IgD-negative memory B cell (primary cell): Measurements from ENCODE around the gene PLEKHM3. TPM values are rescaled to one million over a fixed set of nuclear protein-coding genes. Genes with fewer than 3 reads are reported as not detected.

Experiments used
- H3K27ac Mint-ChIP-seq, 3 donors: one replicate each; pipeline ENCODE4 v1.8.0; 2020 to 2022; ENCODE audit warnings: mild to moderate bottlenecking in 3 of 3, mixed read lengths in 3 of 3, moderate library complexity in 1 of 3
- H3K27me3 Mint-ChIP-seq: one replicate; pipeline ENCODE4 v1.8.0; 2021; ENCODE audit warnings: mixed read lengths
- H3K36me3 Mint-ChIP-seq: one replicate; pipeline ENCODE4 v1.8.0; 2020; ENCODE audit warnings: mild to moderate bottlenecking, mixed read lengths
- H3K4me1 Mint-ChIP-seq, 3 donors: one replicate each; pipeline ENCODE4 v1.8.0; 2020 to 2022; ENCODE audit warnings: mixed read lengths in 3 of 3, mild to moderate bottlenecking in 1 of 3
- H3K4me3 Mint-ChIP-seq, 4 donors: one replicate each; pipeline ENCODE4 v1.8.0; 2020 to 2022; ENCODE audit warnings: mild to moderate bottlenecking in 4 of 4, mixed read lengths in 4 of 4, moderate library complexity in 3 of 4
- H3K9me3 Mint-ChIP-seq, 3 donors: one replicate each; pipeline ENCODE4 v1.8.0; 2020 to 2021; ENCODE audit warnings: mixed read lengths in 3 of 3, mild to moderate bottlenecking in 1 of 3
- polyA plus RNA-seq: library from polyadenylated mRNA; unstranded; fragments of 300-500 nt; fragmentation: Illumina TruSeq; gene quantifications from one replicate; pipeline ENCODE4 v1.2.3, GENCODE V29; 2021

Gene PLEKHM3
- polyA plus RNA-seq, 1 donor from 2014 or later, result 2.5 TPM

DNA sequence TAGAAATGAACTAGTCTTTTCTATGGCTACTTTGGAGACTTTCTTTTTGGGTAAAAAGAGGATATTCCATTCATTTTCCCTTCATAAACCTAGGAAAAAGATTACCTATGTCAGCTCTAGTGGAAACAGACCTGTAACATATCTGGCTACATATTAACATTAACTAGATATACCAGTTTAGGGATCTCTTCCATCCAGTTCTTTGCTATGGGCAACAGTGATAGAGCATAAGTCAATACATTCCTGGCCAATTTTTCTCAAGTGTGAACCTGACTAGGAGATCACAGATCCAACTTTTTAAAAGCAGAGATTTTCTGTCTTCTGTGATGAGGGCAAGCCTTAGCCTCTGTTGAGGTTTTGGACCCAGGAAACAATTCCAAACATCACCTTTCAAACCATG lies 34.5 kb downstream of the PLEKHM3 start:
- Mint-ChIP-seq H3K9me3 (peaks cover 0 to 1% (median 0%) of the 10 kb centered on the region in 3 donors), H3K27ac (no peak overlapping the region), H3K27me3 (no peaks in the 10 kb centered on the region), H3K36me3 (peaks cover 2% of the 10 kb centered on the region), H3K4me1 (peaks cover 14 to 17% (median 15%) of the 10 kb centered on the region in 3 donors), H3K4me3 (no peak overlapping the region)

DNA sequence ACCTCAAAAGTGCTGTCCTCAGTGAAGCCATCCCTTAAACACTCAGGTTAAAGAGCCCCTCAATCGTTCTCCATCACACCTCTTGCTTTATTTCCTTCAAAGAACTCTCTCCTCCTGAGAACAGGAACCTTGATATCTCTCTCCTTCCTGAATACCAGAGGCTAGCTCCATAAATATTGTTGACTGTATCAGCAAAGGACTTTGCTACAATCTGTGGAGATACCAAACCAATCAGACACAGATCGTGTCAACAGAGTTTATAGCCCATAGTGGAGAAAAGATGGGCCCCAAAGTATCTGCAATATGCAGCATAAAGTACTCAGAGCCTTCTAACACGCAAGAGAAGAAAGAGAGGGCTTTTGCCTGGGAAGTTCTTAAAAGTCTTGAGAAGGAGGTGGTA lies 36.4 kb downstream of the PLEKHM3 start:
- Mint-ChIP-seq H3K4me1 (peaks cover 17 to 21% (median 20%) of the 10 kb centered on the region in 3 donors), H3K36me3 (no peaks in the 10 kb centered on the region), H3K27me3 (no peaks in the 10 kb centered on the region), H3K9me3 (no peaks in the 10 kb centered on the region), H3K4me3 (no peak overlapping the region), H3K27ac (no peak overlapping the region)

DNA sequence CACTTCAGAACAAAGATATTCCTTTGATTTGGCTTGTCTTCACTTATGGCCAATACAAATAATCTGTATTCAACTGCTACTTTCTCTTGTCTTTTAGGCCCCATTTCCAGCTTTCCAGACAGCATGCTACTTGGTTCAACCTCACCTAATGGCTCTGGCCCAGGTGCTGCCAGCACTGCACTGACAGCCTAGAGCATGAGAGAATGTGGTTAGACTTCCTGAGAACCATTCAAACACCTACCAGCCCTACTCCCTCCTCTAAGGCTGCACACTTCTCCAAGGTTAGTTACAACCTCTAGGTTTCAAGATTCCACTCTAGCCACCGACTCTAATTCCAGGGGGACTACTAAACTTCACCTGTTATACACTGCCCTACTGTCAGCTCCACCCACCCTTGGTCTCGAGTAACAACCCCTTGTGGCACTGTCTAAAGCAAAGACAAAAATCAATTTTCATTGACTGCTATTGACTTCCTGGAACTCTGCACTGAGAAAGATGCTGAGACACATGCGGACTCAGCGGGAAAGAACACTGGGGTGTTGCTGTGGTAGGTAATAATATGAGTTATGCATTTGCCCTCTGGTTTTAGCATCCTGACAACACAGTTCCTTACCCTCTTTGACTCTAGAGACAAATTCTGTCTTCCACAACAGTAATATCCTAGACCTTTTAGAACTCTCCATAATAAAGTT lies 38.2 kb downstream of the PLEKHM3 start:
- H3K9me3 Mint-ChIP-seq, result no peaks in the 10 kb centered on the region
- no peaks in the 10 kb centered on the region for H3K36me3 Mint-ChIP-seq
- no peaks in the 10 kb centered on the region for H3K27me3 Mint-ChIP-seq
- no peak overlapping the region for H3K4me3 Mint-ChIP-seq
- H3K4me1 Mint-ChIP-seq, result peaks cover 17 to 23% (median 19%) of the 10 kb centered on the region in 3 donors
- H3K27ac Mint-ChIP-seq, result peak overlapping the region in 2 of 3 donors; percentile 6 to 50

DNA sequence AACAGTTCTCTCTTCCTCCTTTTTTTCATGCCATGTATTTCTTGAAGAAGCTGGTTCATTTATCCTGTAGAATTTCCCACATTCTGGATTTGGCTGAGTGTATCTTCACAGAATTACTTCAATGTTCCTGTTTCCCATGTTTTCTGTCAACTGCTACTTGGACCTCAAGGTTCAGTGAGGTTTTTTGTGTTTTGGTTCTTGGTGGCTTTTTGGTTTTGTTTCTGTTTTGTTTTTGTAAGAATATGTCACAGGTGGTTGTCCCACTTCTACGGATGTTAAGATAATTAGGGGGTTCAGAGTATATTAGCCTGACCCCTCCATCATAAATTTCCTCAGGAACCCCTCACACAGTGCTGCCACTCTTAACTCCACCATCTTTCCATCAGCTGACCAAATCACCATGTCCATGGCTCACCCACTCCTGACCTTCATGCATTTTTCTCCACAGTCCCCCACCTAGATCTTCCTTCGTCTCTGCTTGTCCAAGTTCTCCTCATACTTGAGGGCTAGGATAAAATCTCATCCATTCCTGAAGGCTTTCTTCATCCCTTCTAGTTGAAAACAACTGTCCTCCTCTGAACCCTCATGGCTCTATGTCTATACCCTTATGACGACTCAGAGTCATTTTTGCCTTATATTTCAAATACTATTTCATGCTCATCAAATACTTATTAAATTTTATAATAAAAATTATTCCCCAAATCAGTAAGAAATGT lies 40.4 kb downstream of the PLEKHM3 start:
- Mint-ChIP-seq H3K9me3 (no peaks in the 10 kb centered on the region), H3K36me3 (no peaks in the 10 kb centered on the region), H3K27ac (peak overlapping the region in 2 of 3 donors; percentile 21 to 89), H3K4me3 (peak overlapping the region in 2 of 4 donors; percentile 25 to 71), H3K4me1 (peaks cover 17 to 23% (median 19%) of the 10 kb centered on the region in 3 donors), H3K27me3 (no peaks in the 10 kb centered on the region)

GRCh38 chr2:207983641-207984042 lies 41.7 kb downstream of the PLEKHM3 start:
- H3K36me3 Mint-ChIP-seq, result no peaks in the 10 kb centered on the region
- no peaks in the 10 kb centered on the region for H3K9me3 Mint-ChIP-seq
- peaks cover 17 to 23% (median 19%) of the 10 kb centered on the region in 3 donors for H3K4me1 Mint-ChIP-seq
- H3K4me3 Mint-ChIP-seq, result peak overlapping the region in 2 of 4 donors; percentile 67 to 79
- peak overlapping the region; percentile 3 to 85 (median 16) for H3K27ac Mint-ChIP-seq
- no peaks in the 10 kb centered on the region for H3K27me3 Mint-ChIP-seq

DNA sequence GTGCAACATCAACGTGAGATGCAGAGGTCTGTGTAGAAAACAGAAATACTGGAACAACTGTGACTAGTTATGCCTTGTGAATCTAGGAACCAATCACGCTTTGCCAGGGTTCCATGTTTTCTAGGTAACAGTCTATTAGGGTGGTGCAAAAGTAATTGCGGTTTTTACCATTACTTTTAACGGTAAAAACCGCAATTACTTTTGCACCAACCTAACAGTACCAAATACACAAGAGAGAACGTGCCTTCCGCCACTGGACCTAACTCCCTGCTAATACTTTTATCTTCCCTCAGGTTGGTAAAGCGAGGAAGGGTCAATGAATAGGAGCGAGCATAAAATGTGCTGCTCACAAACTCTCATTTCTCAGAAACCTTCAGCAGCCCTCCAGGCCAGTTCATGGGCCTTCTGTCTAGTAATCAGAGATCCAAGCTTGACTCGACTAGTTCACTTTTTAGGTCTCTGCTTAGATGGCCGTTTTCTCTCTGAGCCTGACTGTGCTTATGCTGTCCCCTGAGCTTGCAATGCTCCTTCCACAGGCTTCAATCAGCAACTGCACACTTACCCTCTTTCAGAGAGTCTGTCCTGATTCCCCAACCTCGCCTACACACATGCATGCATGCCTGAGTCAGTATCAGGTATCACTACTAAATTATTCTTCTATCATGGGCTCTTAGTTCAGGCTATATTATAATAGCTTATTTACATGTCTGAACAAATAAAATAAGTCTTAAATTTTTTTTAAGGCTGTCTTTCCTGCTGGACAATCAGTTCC lies 47.0 kb downstream of the PLEKHM3 start:
- Mint-ChIP-seq H3K27ac (no peak overlapping the region), H3K27me3 (no peaks in the 10 kb centered on the region), H3K36me3 (peaks cover 3% of the 10 kb centered on the region), H3K4me1 (peaks cover 2 to 3% (median 2%) of the 10 kb centered on the region in 3 donors), H3K9me3 (no peaks in the 10 kb centered on the region), H3K4me3 (no peak overlapping the region)

GRCh38 chr2:207975921-207976320 lies 49.4 kb downstream of the PLEKHM3 start:
- Mint-ChIP-seq H3K9me3 (no peaks in the 10 kb centered on the region), H3K27ac (no peak overlapping the region), H3K36me3 (peaks cover 7% of the 10 kb centered on the region), H3K4me1 (peaks cover 2 to 5% (median 5%) of the 10 kb centered on the region in 3 donors), H3K27me3 (no peaks in the 10 kb centered on the region), H3K4me3 (no peak overlapping the region)

DNA sequence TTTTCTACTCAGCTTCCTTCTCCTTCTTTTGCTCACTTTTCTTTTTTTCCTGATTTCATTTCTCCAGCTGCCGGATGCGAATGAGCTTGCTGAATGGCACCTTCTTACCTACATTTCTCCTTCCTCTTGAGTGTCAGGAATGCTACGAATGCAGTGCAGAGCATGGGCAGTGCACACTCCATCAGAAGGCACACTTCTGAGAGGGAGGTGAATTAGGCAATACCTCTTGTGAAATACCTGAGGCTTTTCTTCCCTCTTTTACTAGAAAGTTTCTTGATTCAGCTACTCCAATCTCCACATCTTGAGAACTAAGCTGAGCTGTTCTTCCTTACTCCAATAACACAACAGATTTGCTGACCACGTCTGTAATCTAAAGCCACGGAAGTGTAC lies 51.1 kb downstream of the PLEKHM3 start:
- peaks cover 7% of the 10 kb centered on the region for H3K36me3 Mint-ChIP-seq
- no peaks in the 10 kb centered on the region for H3K27me3 Mint-ChIP-seq
- H3K9me3 Mint-ChIP-seq, result no peaks in the 10 kb centered on the region
- H3K27ac Mint-ChIP-seq, result no peak overlapping the region
- H3K4me3 Mint-ChIP-seq, result no peak overlapping the region
- peaks cover 5 to 6% (median 5%) of the 10 kb centered on the region in 3 donors for H3K4me1 Mint-ChIP-seq

GRCh38 chr2:207970826-207971180 lies 54.5 kb downstream of the PLEKHM3 start:
- Mint-ChIP-seq H3K27me3 (no peaks in the 10 kb centered on the region), H3K27ac (peak overlapping the region in 1 of 3 donors; percentile 31), H3K36me3 (peaks cover 5% of the 10 kb centered on the region), H3K4me3 (no peak overlapping the region), H3K9me3 (no peaks in the 10 kb centered on the region), H3K4me1 (peaks cover 10 to 23% (median 19%) of the 10 kb centered on the region in 3 donors)

DNA sequence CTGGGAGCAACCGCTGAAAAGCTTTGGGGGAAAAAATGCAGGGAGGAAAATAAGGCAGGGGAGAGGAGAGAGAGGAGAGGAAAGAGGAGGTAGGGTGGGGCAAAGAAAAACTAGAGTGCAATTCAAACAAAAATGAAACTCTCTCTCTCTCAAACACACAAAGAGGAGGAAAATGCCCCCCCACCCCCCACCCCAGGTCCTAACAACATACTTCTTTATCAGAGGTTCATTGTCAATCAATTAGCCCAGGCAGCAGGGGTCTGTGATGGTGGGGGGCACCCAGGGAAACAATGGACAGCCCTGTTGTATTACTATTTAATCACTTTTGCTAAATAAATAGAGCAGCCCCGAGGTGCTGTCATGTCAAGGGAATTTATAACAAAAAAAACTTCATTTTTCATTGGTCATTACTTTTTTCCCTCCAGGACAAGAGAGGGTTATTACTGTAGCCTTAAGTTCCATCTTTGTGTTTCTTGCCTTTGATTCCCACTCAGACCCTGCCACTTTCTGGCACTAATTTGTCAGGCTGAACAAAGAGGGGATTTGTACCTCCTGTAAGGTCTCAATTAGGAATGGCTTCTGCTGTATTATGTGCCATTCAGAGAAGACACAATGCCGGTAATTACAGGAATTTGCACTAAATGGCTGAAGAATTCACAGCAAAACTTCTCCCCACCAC lies 55.0 kb downstream of the PLEKHM3 start:
- Mint-ChIP-seq H3K27me3 (no peaks in the 10 kb centered on the region), H3K9me3 (no peaks in the 10 kb centered on the region), H3K36me3 (peaks cover 5% of the 10 kb centered on the region), H3K27ac (peak overlapping the region in 1 of 3 donors; percentile 31), H3K4me3 (peak overlapping the region in 1 of 4 donors; percentile 18), H3K4me1 (peaks cover 10 to 23% (median 19%) of the 10 kb centered on the region in 3 donors)

DNA sequence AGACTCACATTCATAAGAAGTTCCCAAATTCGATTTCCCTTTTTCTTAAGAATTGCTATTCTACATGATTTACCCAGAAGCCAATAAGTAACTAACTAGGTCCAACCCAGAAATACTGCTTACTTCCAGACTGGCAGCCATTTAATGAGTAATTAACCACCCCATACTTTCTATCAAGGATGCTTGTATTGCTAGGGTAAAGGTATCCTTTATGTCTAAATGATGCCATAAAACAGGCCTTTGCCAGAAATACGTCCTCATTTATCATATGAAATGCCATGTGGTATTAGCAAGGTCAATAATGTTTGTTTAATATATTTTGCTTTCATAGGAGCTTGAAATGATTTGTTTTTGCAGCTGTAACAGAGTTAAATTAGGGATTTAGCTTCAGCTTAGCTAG lies 56.1 kb downstream of the PLEKHM3 start:
- Mint-ChIP-seq H3K27me3 (no peaks in the 10 kb centered on the region), H3K27ac (no peak overlapping the region), H3K36me3 (peaks cover 5% of the 10 kb centered on the region), H3K4me1 (peaks cover 8 to 23% (median 19%) of the 10 kb centered on the region in 3 donors), H3K4me3 (no peak overlapping the region), H3K9me3 (no peaks in the 10 kb centered on the region)

DNA sequence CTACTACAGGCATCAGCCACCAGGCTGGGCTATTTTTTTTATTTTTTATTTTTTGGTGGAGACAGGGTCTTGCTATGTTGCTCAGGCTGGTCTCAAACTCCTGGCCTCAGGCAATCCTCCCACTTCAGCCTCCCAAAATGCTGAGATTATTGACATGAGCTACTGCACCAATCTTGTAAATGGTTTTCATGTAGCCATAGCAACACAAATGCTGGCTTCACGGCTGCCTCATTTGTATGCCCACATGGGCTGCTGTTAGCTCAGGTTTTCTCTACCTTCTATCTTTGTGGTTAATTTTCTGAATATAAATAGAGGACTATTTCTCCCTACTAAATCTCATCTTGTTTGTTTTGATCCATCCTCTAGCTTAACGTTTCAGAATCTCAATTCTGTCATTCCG lies 58.2 kb downstream of the PLEKHM3 start:
- H3K27me3 Mint-ChIP-seq, result no peaks in the 10 kb centered on the region

DNA sequence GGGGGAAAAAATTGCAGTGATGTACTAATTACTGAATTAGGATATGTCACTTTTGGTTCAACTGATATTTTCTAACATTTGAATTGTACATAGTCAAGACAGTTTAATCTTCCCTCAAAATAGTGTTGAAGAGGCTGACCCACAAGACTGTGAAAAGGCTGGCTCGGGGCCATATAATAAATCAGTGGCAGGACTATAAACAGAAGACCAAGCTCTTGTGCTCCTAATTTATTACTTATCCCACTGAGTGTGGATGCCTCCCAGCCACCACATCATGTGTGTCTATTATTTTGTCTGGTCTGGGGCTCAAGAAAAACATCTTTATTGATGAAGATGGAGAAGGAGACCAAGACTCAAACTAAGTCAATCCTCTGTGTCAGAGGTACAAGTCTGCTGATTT lies 64.4 kb downstream of the PLEKHM3 start:
- no peak overlapping the region for H3K27ac Mint-ChIP-seq
- H3K4me1 Mint-ChIP-seq, result peaks cover 0 to 4% (median 2%) of the 10 kb centered on the region in 3 donors

More for the DNA sequence above, 58.2 kb downstream of the PLEKHM3 start:
- Mint-ChIP-seq H3K36me3 (peaks cover 6% of the 10 kb centered on the region), H3K4me1 (peaks cover 7 to 19% (median 18%) of the 10 kb centered on the region in 3 donors), H3K27ac (peak overlapping the region in 1 of 3 donors; percentile 71), H3K4me3 (no peak overlapping the region), H3K9me3 (peaks cover 2 to 9% (median 2%) of the 10 kb centered on the region in 3 donors)

GRCh38 chr2:207960090-207960489 lies 65.2 kb downstream of the PLEKHM3 start:
- peaks cover 9% of the 10 kb centered on the region for H3K36me3 Mint-ChIP-seq
- peaks cover 0 to 6% (median 2%) of the 10 kb centered on the region in 3 donors for H3K4me1 Mint-ChIP-seq
- H3K27me3 Mint-ChIP-seq, result no peaks in the 10 kb centered on the region
- no peak overlapping the region for H3K4me3 Mint-ChIP-seq
- H3K9me3 Mint-ChIP-seq, result peaks cover 2 to 9% (median 2%) of the 10 kb centered on the region in 3 donors
- no peak overlapping the region for H3K27ac Mint-ChIP-seq

More for the DNA sequence above, 64.4 kb downstream of the PLEKHM3 start:
- no peaks in the 10 kb centered on the region for H3K27me3 Mint-ChIP-seq
- peaks cover 9% of the 10 kb centered on the region for H3K36me3 Mint-ChIP-seq
- peaks cover 2 to 9% (median 2%) of the 10 kb centered on the region in 3 donors for H3K9me3 Mint-ChIP-seq
- no peak overlapping the region for H3K4me3 Mint-ChIP-seq
